ENCODE measurements around the gene CCN5. TPM values are rescaled to one million over a fixed set of nuclear protein-coding genes. Genes with fewer than 3 reads are reported as not detected.

The CCN5 gene
- total and polyA plus RNA-seq, 2 of the 8 experiments (the other 6 are each of a cell fraction or from before 2014, with no cell fraction given): not detected

DNA sequence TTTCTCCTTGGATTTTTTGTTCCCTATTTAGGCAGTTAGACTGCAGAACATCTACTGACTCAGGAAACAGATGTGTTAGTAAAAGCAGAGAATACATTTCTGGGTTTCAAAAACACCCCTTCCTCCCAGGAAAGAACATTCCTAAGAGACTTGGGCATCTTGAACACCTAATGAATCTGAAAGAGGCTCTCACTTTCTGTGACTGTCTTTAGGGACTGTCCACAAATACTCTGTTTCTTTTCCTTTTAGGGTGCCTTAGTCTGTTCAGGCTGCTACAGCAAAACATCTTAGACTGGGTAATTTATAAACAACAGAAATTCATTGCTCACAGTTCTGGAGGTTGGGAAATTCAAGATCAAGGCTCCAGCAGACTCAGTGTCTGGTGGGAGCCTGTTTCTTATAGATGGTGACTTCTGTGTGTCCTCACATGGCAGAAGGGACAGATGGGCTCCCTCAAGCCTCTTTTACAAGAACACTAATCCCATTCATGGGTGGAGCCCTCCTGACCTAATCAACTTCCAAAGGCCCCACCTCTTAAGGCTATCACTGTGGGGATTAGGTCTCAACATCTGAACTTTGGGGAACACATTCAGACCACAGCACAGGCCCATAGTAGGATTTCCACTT is 19.4 kb upstream of the CCN5 start:
- Histone ChIP-seq H2BK20ac (ENCODE audit: low read length) (no peak overlapping the region), H2BK12ac (ENCODE audit: low read depth, low read length) (no peak overlapping the region), H3K4ac (replicated peaks; ENCODE audit: insufficient read length, low read depth, low read length) (no peak overlapping the region), H4K8ac (ENCODE audit: extremely low read depth, insufficient read depth, low read length) (no peak overlapping the region), H3K36me3 (ENCODE audit: control insufficient read depth in 2 of 4, insufficient read depth in 4 of 4, low read length in 3 of 4) (no peaks in the 10 kb centered on the region), H3K9ac (replicated peaks in 1 of 4; ENCODE audit: extremely low read depth in 1 of 4, low read depth in 3 of 4, low read length in 3 of 4) (no peak overlapping the region), H4K91ac (replicated peaks; ENCODE audit: insufficient read length, low read length) (no peak overlapping the region), H2AK5ac (ENCODE audit: low read depth, low read length) (no peak overlapping the region), H2BK15ac (ENCODE audit: low read length) (no peak overlapping the region), H3K79me1 (ENCODE audit: low read depth, low read length) (no peaks in the 10 kb centered on the region), H2BK120ac (replicated peaks; ENCODE audit: low read depth, low read length) (no peak overlapping the region), H2BK5ac (ENCODE audit: low read depth, low read length) (no peak overlapping the region), H3K23me2 (ENCODE audit: low read depth, low read length) (no peaks in the 10 kb centered on the region), H3K4me1 (replicated peaks in 1 of 4; ENCODE audit: control insufficient read depth in 3 of 4, insufficient read depth in 4 of 4, low read length in 3 of 4) (peaks cover 2 to 3% (median 2%) of the 10 kb centered on the region in 4 experiments; a peak in 3 of 7 replicates), H3K27ac (ENCODE audit: low read depth, low read length) (no peak overlapping the region), H3K4me3 (ENCODE audit: extremely low read depth in 1 of 4, insufficient read depth in 2 of 4, low read depth in 3 of 4, low read length in 4 of 4) (no peak overlapping the region), H3K56ac (replicated peaks; ENCODE audit: insufficient read length, low read depth, low read length) (no peak overlapping the region), H3K27me3 (replicated peaks in 1 of 4; ENCODE audit: control insufficient read depth in 3 of 4, extremely low read depth in 1 of 4, insufficient read depth in 3 of 4, low read length in 3 of 4) (no peaks in the 10 kb centered on the region), H3K14ac (ENCODE audit: insufficient read length) (no peak overlapping the region), H4K5ac (ENCODE audit: insufficient read length, low read depth, low read length) (no peak overlapping the region), H3K23ac (ENCODE audit: insufficient read length) (no peak overlapping the region), H3K9me3 (ENCODE audit: insufficient read depth in 2 of 2, low read depth in 1 of 2, low read length in 1 of 2) (peaks cover 0 to 4% of the 10 kb centered on the region in 2 experiments; a peak in 1 of 4 replicates), H3K18ac (ENCODE audit: extremely low read depth, low read length) (no peak overlapping the region), H4K20me1 (replicated peaks in 1 of 2; ENCODE audit: control insufficient read depth in 1 of 2, insufficient read depth in 2 of 2, low read length in 2 of 2) (no peaks in the 10 kb centered on the region), H3K4me2 (ENCODE audit: insufficient read depth in 1 of 2, low read depth in 2 of 2, low read length in 2 of 2) (no peak overlapping the region), H2AFZ (ENCODE audit: low read length) (0 out of 2 replicates have a peak overlapping the region, but pooled peaks have one; percentile 11), H3K79me2 (ENCODE audit: control insufficient read depth in 1 of 2, insufficient read depth in 2 of 2, low read length in 2 of 2) (no peaks in the 10 kb centered on the region)
- FAIRE-seq (no peak), DNase-seq (ENCODE audit: low read depth in 1 of 2, low spot score in 2 of 2) (no peak)
- ChIA-PET CTCF (ENCODE audit: partially characterized antibody) (interaction anchor here (0.6 to 7.4 kb wide), 7 partner anchors 10 to 90 kb away, joined by 3 to 83 read pairs (median 4); no protein-coding TSS in a partner anchor), POLR2A (ENCODE audit: partially characterized antibody) (interaction anchor here (0.8 to 1.1 kb wide), 3 partner anchors 9 to 12 kb away, joined by 3 read pairs; no protein-coding TSS in a partner anchor)
- TF ChIP-seq KDM4A (IDR thresholded peaks at IDR 0.05; ENCODE audit: low read depth, low read length, severe bottlenecking) (no peak), CHD1 (IDR thresholded peaks at IDR 0.05; ENCODE audit: low read depth, low read length) (no peak), EGR1 (IDR thresholded peaks at IDR 0.05; ENCODE audit: borderline replicate concordance, low read depth, low read length) (no peak), HDAC2 (IDR thresholded peaks at IDR 0.05; ENCODE audit: borderline replicate concordance in 1 of 2, low read depth in 2 of 2, low read length in 2 of 2) (no peak), TCF12 (IDR thresholded peaks at IDR 0.05; ENCODE audit: low read depth, low read length) (no peak), TEAD4 (IDR thresholded peaks at IDR 0.05; ENCODE audit: low read depth, low read length) (no peak), FOSL1 (IDR thresholded peaks at IDR 0.05; ENCODE audit: insufficient read depth, low read depth, low read length) (no peak), RBBP5 (IDR thresholded peaks at IDR 0.05; ENCODE audit: borderline replicate concordance, low read depth, low read length) (no peak), RFX5 (IDR thresholded peaks at IDR 0.05; ENCODE audit: borderline replicate concordance, low read depth, low read length) (no peak), HDAC6 (IDR thresholded peaks at IDR 0.05; ENCODE audit: low read depth, low read length) (no peak), JUND (IDR thresholded peaks at IDR 0.05; ENCODE audit: low read length) (no peak), ZNF274 (IDR thresholded peaks at IDR 0.05; ENCODE audit: borderline replicate concordance, extremely low read depth, low read length) (no peak), YY1 (IDR thresholded peaks at IDR 0.05; ENCODE audit: low read depth, low read length) (no peak), CREB1 (IDR thresholded peaks at IDR 0.05) (no peak)

Measured in H1 (cell line).